DMS114 treated with DMSO at 0.1 percent for 48 hours (cell line): ENCODE results near the gene SPINK4.

Source experiments
- DNase-seq: peaks from one replicate; lab custom pipeline; 2025; ENCODE audit not compliant: unreplicated experiment; lab: John Stamatoyannopoulos, UW

Gene SPINK4

GRCh38 chr9:33229359-33230114 is 10.4 kb upstream of the SPINK4 start:
- DNase-seq, result no peak

DNA sequence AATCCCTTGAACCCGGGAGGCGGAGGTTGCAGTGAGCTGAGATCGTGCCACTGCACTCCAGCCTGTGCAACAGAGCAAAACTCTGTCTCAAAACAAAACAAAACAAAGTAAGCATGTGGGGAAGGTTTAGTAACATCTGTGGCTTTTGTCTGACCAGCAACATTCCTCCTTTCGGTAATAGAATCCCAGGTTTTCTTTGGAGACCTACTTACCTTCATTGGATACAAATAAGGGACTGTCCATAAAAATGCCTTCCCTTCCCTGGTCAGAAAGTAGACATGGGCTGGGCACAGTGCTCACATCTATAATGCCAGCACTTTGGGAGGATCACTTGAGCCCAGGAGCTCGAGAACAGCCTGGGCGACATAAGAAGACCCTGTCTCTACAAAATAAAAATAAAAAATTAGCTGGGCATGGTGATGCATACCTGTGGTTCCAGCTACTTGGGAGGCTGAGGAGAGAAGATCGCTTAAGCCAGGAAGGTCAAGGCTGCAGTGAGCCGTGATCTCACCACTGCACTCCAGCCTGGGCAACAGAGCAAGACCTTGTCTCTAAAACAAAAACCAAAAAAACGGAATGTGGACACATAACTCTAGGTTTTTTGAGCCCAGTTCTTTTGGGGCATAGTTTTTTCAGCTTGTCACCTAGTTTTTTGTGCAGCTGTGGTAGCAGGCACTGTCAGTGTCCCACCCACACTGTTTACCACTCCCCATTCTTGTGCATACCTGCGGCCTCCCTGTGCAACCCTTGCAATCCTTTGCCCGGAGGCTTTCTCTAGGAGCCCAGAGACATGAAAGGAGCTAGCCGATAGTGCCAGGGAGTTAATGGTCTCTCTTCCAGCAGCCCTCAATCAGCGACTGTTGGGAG is 9.0 kb upstream of the SPINK4 start:
- DNase-seq, result no peak

GRCh38 chr9:33231623-33231942 is 8.4 kb upstream of the SPINK4 start:
- DNase-seq, result no peak

DNA sequence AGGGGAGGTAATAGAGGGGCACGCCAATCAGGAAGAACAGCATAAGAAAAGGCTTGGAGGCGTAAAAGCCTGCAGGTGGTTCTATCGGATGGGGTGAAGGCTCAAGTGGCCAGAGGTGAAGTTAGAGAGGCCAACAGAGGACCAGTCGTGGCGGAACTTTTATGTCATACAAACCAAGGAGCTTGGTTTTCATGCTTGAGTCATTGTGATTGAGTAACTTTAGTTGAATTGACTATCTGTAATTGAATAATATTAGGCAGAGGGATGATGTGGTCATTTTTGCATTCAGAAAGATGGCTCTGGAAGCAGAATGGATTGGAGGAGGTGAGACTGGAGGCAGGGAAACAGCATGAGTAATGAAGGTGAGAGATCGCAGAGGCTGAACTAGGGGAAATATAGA is 7.2 kb upstream of the SPINK4 start:
- DNase-seq, result no peak

- DNase-seq, result no peak
Measured at GRCh38 chr9:33233626-33234342, 6.2 kb upstream of the SPINK4 start.

- DNase-seq, result no peak
Measured at GRCh38 chr9:33234511-33235467, 5.2 kb upstream of the SPINK4 start.

GRCh38 chr9:33236571-33236970 is 3.4 kb upstream of the SPINK4 start:
- no peak for DNase-seq

GRCh38 chr9:33241298-33241697 is 1.3 kb downstream of the SPINK4 start:
- no peak for DNase-seq

GRCh38 chr9:33242609-33243134 is 2.7 kb downstream of the SPINK4 start:
- DNase-seq, result no peak

DNA sequence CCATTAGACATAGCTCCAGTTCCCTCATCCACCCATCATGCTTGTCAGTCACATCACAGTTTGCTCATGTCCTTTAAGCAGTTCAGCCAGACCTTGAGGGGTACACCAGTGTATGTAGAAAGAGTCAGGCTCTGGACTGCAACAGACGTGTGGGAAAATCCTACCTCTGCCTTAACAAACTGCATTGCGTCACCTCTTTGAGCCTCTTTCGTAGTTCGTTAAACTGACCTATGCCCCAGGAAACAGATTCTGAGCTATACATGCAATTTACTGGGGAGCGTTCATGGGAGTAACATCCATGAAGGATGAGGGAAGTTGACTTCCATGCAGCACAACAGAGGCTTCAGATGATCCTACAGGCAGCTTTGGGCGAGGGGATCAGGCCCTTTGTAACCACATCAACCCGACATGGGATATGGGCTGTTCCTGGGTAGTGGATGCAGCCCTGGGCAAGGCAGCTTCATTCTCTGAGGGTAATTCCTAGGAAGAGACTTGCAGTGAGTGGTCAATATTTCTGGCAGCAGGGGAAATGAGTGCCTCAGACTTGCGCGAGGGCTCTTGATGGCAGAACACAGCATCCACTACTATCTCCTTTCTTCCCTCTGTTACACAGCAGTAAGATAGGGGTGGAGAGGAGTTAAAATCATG is 4.3 kb downstream of the SPINK4 start:
- DNase-seq, result no peak

GRCh38 chr9:33245341-33245740 is 5.4 kb downstream of the SPINK4 start:
- DNase-seq, result no peak

- DNase-seq, result no peak
Measured at GRCh38 chr9:33246269-33246860, 6.4 kb downstream of the SPINK4 start.

DNA sequence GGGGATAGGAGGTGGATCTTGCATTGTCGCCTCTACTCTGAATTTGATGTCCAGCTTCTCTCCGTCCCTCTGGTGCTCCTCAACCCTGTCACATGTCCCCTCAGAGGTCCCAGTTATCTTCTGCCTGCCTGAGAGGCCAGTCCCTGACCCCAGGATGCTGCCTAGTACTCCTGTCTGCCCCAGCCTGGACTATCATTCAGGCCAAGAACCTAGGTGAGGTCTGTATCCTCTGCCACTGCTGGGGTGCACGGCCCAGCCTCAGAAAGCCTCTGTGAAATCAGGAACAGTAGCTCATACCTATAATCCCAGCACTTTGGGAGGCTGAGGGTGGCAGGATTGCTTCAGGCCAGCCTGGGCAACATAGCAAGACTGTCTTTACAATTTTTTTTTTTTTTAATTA is 8.6 kb downstream of the SPINK4 start:
- no peak for DNase-seq

DNA sequence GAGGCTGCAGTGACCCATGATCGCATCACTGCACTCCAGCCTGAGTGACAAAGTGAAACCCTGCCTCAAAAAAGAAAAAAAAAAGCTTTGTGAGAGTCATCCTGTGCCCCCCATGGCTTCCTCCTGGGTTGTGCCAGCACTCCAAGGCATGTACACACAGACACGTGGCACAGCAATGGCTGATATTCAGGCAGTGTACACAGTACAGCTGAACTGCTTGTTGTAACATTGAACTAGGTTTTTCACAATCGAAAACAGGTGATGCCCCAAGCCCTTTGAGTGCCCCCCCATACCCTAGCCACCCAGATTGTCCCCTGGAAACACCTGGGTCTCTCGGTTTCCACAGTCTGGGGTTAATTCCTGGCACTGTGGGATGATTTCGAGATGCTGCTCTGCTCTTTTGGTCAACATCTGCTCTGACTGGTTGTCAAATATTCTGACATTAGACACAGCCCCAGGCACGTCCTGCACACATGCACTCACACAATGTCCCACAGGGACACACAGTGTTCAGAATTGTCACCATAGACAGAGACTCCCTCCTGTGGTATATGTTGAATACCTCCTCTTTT is 9.2 kb downstream of the SPINK4 start:
- no peak for DNase-seq

- no peak for DNase-seq
Measured at GRCh38 chr9:33249983-33250382, 10.0 kb downstream of the SPINK4 start.

DNA sequence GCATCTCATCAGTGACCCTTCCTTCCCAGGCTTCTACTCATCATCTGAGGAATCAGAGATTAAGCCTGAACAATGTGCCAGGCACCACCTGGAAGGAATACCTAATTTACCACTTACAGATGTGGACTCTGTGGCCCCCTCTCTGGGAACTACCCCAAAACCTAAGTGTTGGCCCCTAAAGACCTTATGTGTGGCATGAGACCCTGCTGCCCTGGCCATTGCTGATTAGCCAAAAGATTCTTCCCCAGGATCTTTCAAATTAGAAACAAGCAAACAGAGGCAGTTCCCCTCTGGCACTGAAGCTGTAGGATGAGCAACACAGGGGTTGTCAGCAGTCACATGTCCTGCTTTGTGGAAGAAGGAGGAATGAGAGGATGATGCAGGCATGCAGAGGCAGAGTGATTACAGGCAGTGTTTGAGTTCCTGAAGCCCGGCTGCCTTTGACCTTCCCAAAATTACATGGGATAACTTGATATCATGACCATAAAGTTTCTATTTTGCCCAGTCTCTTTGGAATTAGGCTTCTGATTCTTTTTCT is 10.6 kb downstream of the SPINK4 start:
- no peak for DNase-seq

- no peak for DNase-seq
Measured at GRCh38 chr9:33254211-33254610, 14.2 kb downstream of the SPINK4 start.

DNA sequence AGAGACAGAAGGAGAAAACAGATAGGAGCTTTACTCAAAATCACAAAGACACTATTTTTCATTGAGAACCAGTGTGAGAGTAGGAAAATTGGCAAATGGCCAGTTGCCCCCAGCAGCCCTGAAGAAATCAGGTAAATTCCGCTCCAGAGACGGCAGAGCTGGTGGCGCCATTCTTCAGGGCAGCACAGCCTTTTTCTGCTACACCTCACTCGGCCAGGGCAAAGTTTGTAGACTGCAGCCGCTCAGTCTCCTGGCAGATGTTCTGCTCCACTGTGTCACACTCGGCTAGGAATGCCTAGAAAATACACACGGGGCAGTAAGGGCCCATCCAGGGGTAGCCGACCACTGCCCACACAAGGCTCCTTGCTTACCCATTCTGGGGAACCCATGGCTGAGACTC is 15.0 kb downstream of the SPINK4 start:
- no peak for DNase-seq

- no peak for DNase-seq
Measured at GRCh38 chr9:33255471-33255870, 15.5 kb downstream of the SPINK4 start.
